Fibroblast of lung (primary cell): ENCODE data around the gene WDR48. TPM values are rescaled to one million over a fixed set of nuclear protein-coding genes. Genes with fewer than 3 reads are reported as not detected.

Experiments used
- DNase-seq, 2 donors: peaks; one replicate each; pipeline versions ENCODE4 v3.0.0 to v3.0.0-alpha.2; 2010; ENCODE audit warnings: low read depth in 2 of 2
- H2AFZ ChIP-seq: 2 replicates; pipeline ENCODE4 v1.5.1; 2012; ENCODE audit warnings: low read length, control low read depth, inconsistent platforms
- H3K27ac ChIP-seq: 2 replicates; pipeline ENCODE4 v1.5.1; 2011; ENCODE audit warnings: low read length, control low read depth; ENCODE audit not compliant: insufficient read depth
- H3K27me3 ChIP-seq: 2 replicates; pipeline ENCODE4 v1.5.1; 2011; ENCODE audit warnings: mild to moderate bottlenecking, low read length; ENCODE audit not compliant: control insufficient read depth, insufficient read depth
- H3K36me3 ChIP-seq: 2 replicates; pipeline ENCODE4 v1.5.1; 2011; ENCODE audit warnings: low read length; ENCODE audit not compliant: control insufficient read depth, insufficient read depth
- H3K4me1 ChIP-seq: 2 replicates; pipeline ENCODE4 v1.5.1; 2011; ENCODE audit warnings: low read length; ENCODE audit not compliant: control insufficient read depth, insufficient read depth; ENCODE audit errors: extremely low read depth
- H3K4me2 ChIP-seq: 2 replicates; pipeline ENCODE4 v1.5.1; 2011; ENCODE audit warnings: low read length, control low read depth; ENCODE audit not compliant: insufficient read depth; ENCODE audit errors: extremely low read depth
- H3K4me3 ChIP-seq, 4 experiments: fragments of 200-600 bp in 1 of 4; sonication (generic) in 1 of 4; replicated peaks in 1 of 4; 2 replicates each; pipeline ENCODE4 v1.5.1; 2011 to 2016; ENCODE audit warnings: low read length in 4 of 4, low read depth in 3 of 4, mild to moderate bottlenecking in 3 of 4, control low read depth in 2 of 4, inconsistent platforms in 1 of 4, mixed read lengths in 1 of 4; ENCODE audit not compliant: insufficient read depth in 1 of 4; ENCODE audit errors: control extremely low read depth in 1 of 4
- H3K79me2 ChIP-seq: 2 replicates; pipeline ENCODE4 v1.5.1; 2012; ENCODE audit warnings: mild to moderate bottlenecking, low read length, inconsistent platforms; ENCODE audit not compliant: control insufficient read depth, insufficient read depth
- H3K9ac ChIP-seq: 2 replicates; pipeline ENCODE4 v1.5.1; 2011; ENCODE audit warnings: mild to moderate bottlenecking, low read length, control low read depth; ENCODE audit not compliant: insufficient read depth
- H3K9me3 ChIP-seq: 2 replicates; pipeline ENCODE4 v1.5.1; 2012; ENCODE audit warnings: low read depth, low read length; ENCODE audit not compliant: control insufficient read depth, insufficient read depth
- H4K20me1 ChIP-seq: 2 replicates; pipeline ENCODE4 v1.5.1; 2011; ENCODE audit warnings: low read length; ENCODE audit not compliant: control insufficient read depth, insufficient read depth; ENCODE audit errors: extremely low read depth
- EZH2 ChIP-seq: IDR thresholded peaks from 2 replicates; pipeline ENCODE4 v1.5.1; 2012; ENCODE audit warnings: low read length, control low read depth, mild to moderate bottlenecking; ENCODE audit errors: missing control alignments
- polyA plus RNA-seq, 2 donors: library from polyadenylated mRNA; depleted of rRNA in 1 of 2; stranded (reverse) in 1 of 2; unstranded in 1 of 2; fragments of >200 nt; gene quantifications; 2 replicates each; pipeline ENCODE4 v1.2.1, GENCODE V29; 2011 to 2012; ENCODE audit warnings: missing spikeins in 1 of 2
- total RNA-seq: library from RNA; depleted of rRNA; stranded (reverse); fragments of >200 nt; gene quantifications from 2 replicates; pipeline ENCODE4 v1.2.1, GENCODE V29; 2014
- TF ChIP-seq, protein P1 (sequence below), 2 donors: IDR thresholded peaks in 1 of 2; conservative IDR thresholded peaks in 1 of 2; 1 replicate in 1 of 2; 2 replicates in 1 of 2; pipeline ENCODE4 v1.5.1; 2011 to 2012; ENCODE audit warnings: low read length in 2 of 2, control low read depth in 1 of 2, inconsistent platforms in 1 of 2, low read depth in 1 of 2, mild to moderate bottlenecking in 1 of 2

The WDR48 gene
- total and polyA plus RNA-seq, 2 donors (not counting 1 experiment from before 2014, with no cell fraction given) = 35.1 to 44.9 TPM

DNA sequence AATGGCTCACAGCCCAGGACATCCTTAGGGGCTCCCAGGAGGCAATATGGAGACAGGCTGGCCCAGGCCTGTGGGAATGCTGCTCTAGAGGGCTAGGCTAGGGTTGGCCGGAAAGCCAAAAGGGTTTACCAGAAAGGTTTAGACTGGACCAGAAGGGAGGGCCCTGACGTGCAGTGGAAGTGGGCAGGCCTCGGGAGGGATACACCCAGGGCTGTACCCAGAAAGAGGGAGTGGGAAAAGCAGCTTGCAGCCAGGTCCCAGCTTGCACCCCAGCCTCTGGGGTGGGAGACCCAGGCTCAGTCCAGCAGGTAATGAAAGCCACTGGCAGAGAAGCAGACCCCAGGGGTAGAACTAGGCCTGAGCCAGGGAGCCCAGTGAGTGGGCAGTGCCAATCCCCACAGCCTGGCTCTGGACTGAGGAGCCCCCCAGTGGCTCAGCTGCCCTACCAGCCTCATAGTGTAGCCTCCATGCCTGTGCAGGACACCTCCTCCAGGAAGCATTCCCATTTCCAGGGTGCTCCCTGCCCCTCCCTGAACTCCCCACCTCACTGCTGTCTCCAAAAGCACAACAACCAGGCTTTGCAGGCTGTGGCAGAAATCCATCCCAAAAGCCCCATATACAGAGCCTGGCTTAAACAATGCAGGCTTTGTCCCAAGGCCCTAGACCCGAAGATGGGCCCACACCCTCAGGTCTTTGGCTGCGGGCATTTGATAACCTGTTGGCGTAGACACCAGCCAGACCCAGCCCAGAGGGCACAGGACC, 52.2 kb downstream of the WDR48 start:
- H3K4me3 ChIP-seq = no peak overlapping the region
- no peaks in the 10 kb centered on the region for H3K27me3 ChIP-seq
- H3K79me2 ChIP-seq = peaks cover 30% of the 10 kb centered on the region
- no peak for TF ChIP-seq EZH2
- TF ChIP-seq, protein P1, sequence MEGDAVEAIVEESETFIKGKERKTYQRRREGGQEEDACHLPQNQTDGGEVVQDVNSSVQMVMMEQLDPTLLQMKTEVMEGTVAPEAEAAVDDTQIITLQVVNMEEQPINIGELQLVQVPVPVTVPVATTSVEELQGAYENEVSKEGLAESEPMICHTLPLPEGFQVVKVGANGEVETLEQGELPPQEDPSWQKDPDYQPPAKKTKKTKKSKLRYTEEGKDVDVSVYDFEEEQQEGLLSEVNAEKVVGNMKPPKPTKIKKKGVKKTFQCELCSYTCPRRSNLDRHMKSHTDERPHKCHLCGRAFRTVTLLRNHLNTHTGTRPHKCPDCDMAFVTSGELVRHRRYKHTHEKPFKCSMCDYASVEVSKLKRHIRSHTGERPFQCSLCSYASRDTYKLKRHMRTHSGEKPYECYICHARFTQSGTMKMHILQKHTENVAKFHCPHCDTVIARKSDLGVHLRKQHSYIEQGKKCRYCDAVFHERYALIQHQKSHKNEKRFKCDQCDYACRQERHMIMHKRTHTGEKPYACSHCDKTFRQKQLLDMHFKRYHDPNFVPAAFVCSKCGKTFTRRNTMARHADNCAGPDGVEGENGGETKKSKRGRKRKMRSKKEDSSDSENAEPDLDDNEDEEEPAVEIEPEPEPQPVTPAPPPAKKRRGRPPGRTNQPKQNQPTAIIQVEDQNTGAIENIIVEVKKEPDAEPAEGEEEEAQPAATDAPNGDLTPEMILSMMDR (conservative IDR thresholded peaks at IDR 0.05 in 1 of 2, IDR thresholded peaks at IDR 0.05 in 1 of 2; ENCODE audit: low read depth in 1 of 2, low read length in 2 of 2) = no peak
- H3K9me3 ChIP-seq = no peaks in the 10 kb centered on the region
- no peak for DNase-seq
- no peak overlapping the region for H2AFZ ChIP-seq
- no peak overlapping the region for H3K27ac ChIP-seq
- peaks cover 3% of the 10 kb centered on the region for H3K4me1 ChIP-seq
- no peak overlapping the region for H3K4me2 ChIP-seq
- H3K36me3 ChIP-seq = peaks cover 7% of the 10 kb centered on the region
- no peaks in the 10 kb centered on the region for H4K20me1 ChIP-seq
- H3K9ac ChIP-seq = no peak overlapping the region

GRCh38 chr3:39104961-39105686, 53.3 kb downstream of the WDR48 start:
- H3K27ac ChIP-seq = no peak overlapping the region
- TF ChIP-seq, protein P1 (conservative IDR thresholded peaks at IDR 0.05 in 1 of 2, IDR thresholded peaks at IDR 0.05 in 1 of 2; ENCODE audit: low read depth in 1 of 2, low read length in 2 of 2) = no peak
- no peak for TF ChIP-seq EZH2
- H3K4me2 ChIP-seq = no peak overlapping the region
- peak overlapping the region in 1 of 4 experiments; percentile 96 for H3K4me3 ChIP-seq
- H3K79me2 ChIP-seq = peaks cover 30% of the 10 kb centered on the region
- H3K36me3 ChIP-seq = peaks cover 5% of the 10 kb centered on the region
- H2AFZ ChIP-seq = no peak overlapping the region
- no peaks in the 10 kb centered on the region for H3K27me3 ChIP-seq
- no peak overlapping the region for H3K9ac ChIP-seq
- peaks cover 3% of the 10 kb centered on the region for H3K4me1 ChIP-seq
- no peaks in the 10 kb centered on the region for H4K20me1 ChIP-seq
- no peak for DNase-seq
- H3K9me3 ChIP-seq = no peaks in the 10 kb centered on the region

- no peak overlapping the region for H2AFZ ChIP-seq
- TF ChIP-seq, protein P1 (conservative IDR thresholded peaks at IDR 0.05 in 1 of 2, IDR thresholded peaks at IDR 0.05 in 1 of 2; ENCODE audit: low read depth in 1 of 2, low read length in 2 of 2) = no peak
- no peak for TF ChIP-seq EZH2
- H4K20me1 ChIP-seq = no peaks in the 10 kb centered on the region
- H3K79me2 ChIP-seq = peaks cover 30% of the 10 kb centered on the region
- H3K9ac ChIP-seq = no peak overlapping the region
- H3K27ac ChIP-seq = no peak overlapping the region
- peaks cover under 1% of the 10 kb centered on the region for H3K36me3 ChIP-seq
- H3K9me3 ChIP-seq = no peaks in the 10 kb centered on the region
- peaks cover 3% of the 10 kb centered on the region for H3K4me1 ChIP-seq
- H3K4me2 ChIP-seq = no peak overlapping the region
- H3K4me3 ChIP-seq = peak overlapping the region in 2 of 4 experiments; percentile 85 to 96
- H3K27me3 ChIP-seq = no peaks in the 10 kb centered on the region
- DNase-seq = no peak
Measured at GRCh38 chr3:39105687-39106063, 53.9 kb downstream of the WDR48 start.
